Upper lobe of left lung (tissue), 4 donors: ENCODE data around the gene KRTAP10-5.

Experiments used
- POLR2A ChIP-seq, 4 donors: fragments of 450-650 bp; IDR thresholded peaks; one replicate each; pipeline ENCODE4 v1.5.1; 2016 to 2017; ENCODE audit warnings: antibody characterized with exemption in 4 of 4, mild to moderate bottlenecking in 2 of 4
- TF ChIP-seq, protein P1 (sequence below), 6 experiments: fragments of 450-650 bp in 4 of 6; fragments of 200-600 bp in 2 of 6; sonication (generic) in 2 of 6; IDR thresholded peaks; one replicate each; pipeline ENCODE4 v1.5.1; 2016 to 2019; ENCODE audit warnings: antibody characterized with exemption in 6 of 6

DNA sequence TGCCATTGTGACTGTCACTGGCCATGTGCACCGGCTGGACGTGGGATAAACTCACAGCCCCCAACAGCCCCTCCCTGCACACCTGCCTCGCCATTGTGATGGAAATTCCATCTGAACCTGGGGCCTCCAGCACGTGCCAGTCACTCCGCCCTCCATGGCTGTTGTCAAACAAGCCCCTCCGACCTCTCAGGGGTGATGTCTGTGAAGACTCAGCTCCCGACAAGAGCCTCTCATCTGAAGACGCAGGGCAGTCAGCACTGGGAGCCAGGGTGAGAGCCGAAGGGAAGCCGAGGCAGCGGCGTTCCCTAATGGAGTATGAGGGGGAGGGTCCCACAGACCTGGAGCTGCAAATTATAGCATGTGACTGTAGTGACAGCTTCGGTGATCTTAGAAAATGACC is 27.7 kb downstream of the KRTAP10-5 start:
- TF ChIP-seq, protein P1, sequence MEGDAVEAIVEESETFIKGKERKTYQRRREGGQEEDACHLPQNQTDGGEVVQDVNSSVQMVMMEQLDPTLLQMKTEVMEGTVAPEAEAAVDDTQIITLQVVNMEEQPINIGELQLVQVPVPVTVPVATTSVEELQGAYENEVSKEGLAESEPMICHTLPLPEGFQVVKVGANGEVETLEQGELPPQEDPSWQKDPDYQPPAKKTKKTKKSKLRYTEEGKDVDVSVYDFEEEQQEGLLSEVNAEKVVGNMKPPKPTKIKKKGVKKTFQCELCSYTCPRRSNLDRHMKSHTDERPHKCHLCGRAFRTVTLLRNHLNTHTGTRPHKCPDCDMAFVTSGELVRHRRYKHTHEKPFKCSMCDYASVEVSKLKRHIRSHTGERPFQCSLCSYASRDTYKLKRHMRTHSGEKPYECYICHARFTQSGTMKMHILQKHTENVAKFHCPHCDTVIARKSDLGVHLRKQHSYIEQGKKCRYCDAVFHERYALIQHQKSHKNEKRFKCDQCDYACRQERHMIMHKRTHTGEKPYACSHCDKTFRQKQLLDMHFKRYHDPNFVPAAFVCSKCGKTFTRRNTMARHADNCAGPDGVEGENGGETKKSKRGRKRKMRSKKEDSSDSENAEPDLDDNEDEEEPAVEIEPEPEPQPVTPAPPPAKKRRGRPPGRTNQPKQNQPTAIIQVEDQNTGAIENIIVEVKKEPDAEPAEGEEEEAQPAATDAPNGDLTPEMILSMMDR (IDR thresholded peaks at IDR 0.05), result no peak
- no peak for TF ChIP-seq POLR2A (IDR thresholded peaks at IDR 0.05)
